NCI-H128 (cell line): Measurements from ENCODE around the gene ABCC5.
"Not testable (repeated sequence)": the region's sequence is repeated elsewhere in the genome, so short reads cannot be mapped to it uniquely, and the experiment has no call there.

Experiments used
- DNase-seq: peaks from one replicate; lab custom pipeline; 2025; ENCODE audit not compliant: unreplicated experiment; lab: John Stamatoyannopoulos, UW

Gene ABCC5

GRCh38 chr3:183896184-183896583, 121.5 kb downstream of the ABCC5 start:
- no peak for DNase-seq

- no peak for DNase-seq
Observed at GRCh38 chr3:183895774-183896173, 121.9 kb downstream of the ABCC5 start.

- DNase-seq: no peak
Observed at GRCh38 chr3:183895296-183895695, 122.4 kb downstream of the ABCC5 start.

GRCh38 chr3:183892610-183893214, 125.0 kb downstream of the ABCC5 start:
- no peak for DNase-seq

- no peak for DNase-seq
Observed at GRCh38 chr3:183885766-183886165, 131.9 kb downstream of the ABCC5 start.

GRCh38 chr3:183884427-183885296, 133.0 kb downstream of the ABCC5 start, which contains the start of gene PARL:
TSS of gene PARL (minus strand) at chr3:183884880. CDS start at chr3:183884846, 34 bp downstream.
- DNase-seq: peak; percentile 91

GRCh38 chr3:183884097-183884426, 133.6 kb downstream of the ABCC5 start:
- DNase-seq: no peak

GRCh38 chr3:183883291-183884096, 134.2 kb downstream of the ABCC5 start:
- no peak for DNase-seq

GRCh38 chr3:183880121-183880520, 137.6 kb downstream of the ABCC5 start:
- DNase-seq: no peak

GRCh38 chr3:183879243-183879642, 138.4 kb downstream of the ABCC5 start:
- no peak for DNase-seq

GRCh38 chr3:183878071-183878470, 139.6 kb downstream of the ABCC5 start:
- no peak for DNase-seq

- not testable (repeated sequence) for DNase-seq
Observed at GRCh38 chr3:183877227-183877626, 140.5 kb downstream of the ABCC5 start.

- DNase-seq: no peak
Observed at GRCh38 chr3:183875411-183875810, 142.3 kb downstream of the ABCC5 start.

GRCh38 chr3:183873914-183874313, 143.8 kb downstream of the ABCC5 start:
- DNase-seq: no peak

- no peak for DNase-seq
Observed at GRCh38 chr3:183871541-183871940, 146.1 kb downstream of the ABCC5 start.

GRCh38 chr3:183870563-183870962, 147.1 kb downstream of the ABCC5 start:
- no peak for DNase-seq
